Forelimb muscle (tissue), 1 donor: ENCODE data around the gene AKAP13. TPM values are rescaled to one million over a fixed set of nuclear protein-coding genes. Genes with fewer than 3 reads are reported as not detected.

Experiments
- DNase-seq: peaks from one replicate; pipeline ENCODE4 v3.0.0-alpha.2; 2013; ENCODE audit warnings: low read depth
- polyA plus RNA-seq: library from polyadenylated mRNA; unstranded; fragments of 120-200 nt; gene quantifications from one replicate; pipeline ENCODE4 v1.2.1, GENCODE V29; 2013; ENCODE audit not compliant: insufficient read length

AKAP13 gene
- polyA plus RNA-seq, 1 donor, result 61.1 TPM

- DNase-seq, result no peak
Measured at GRCh38 chr15:85444122-85444745, 63.8 kb downstream of the AKAP13 start.

GRCh38 chr15:85445361-85445760 is 65.0 kb downstream of the AKAP13 start:
- no peak for DNase-seq

- no peak for DNase-seq
Measured at GRCh38 chr15:85451099-85451700, 70.8 kb downstream of the AKAP13 start.

- no peak for DNase-seq
Measured at GRCh38 chr15:85452436-85452835, 72.0 kb downstream of the AKAP13 start.

- no peak for DNase-seq
Measured at GRCh38 chr15:85453144-85453872, 72.9 kb downstream of the AKAP13 start.

- no peak for DNase-seq
Measured at GRCh38 chr15:85454403-85454802, 74.0 kb downstream of the AKAP13 start.

- no peak for DNase-seq
Measured at GRCh38 chr15:85455891-85456290, 75.5 kb downstream of the AKAP13 start.

GRCh38 chr15:85456798-85457197 is 76.4 kb downstream of the AKAP13 start:
- DNase-seq, result no peak

- DNase-seq, result no peak
Measured at GRCh38 chr15:85457392-85457968, 77.1 kb downstream of the AKAP13 start.

- DNase-seq, result no peak
Measured at GRCh38 chr15:85458764-85459163, 78.4 kb downstream of the AKAP13 start.

- DNase-seq, result no peak
Measured at GRCh38 chr15:85462029-85462428, 81.6 kb downstream of the AKAP13 start.

GRCh38 chr15:85463276-85463892 is 83.0 kb downstream of the AKAP13 start:
- DNase-seq, result no peak

- DNase-seq, result no peak
Measured at GRCh38 chr15:85463976-85464375, 83.6 kb downstream of the AKAP13 start.

- DNase-seq, result no peak
Measured at GRCh38 chr15:85464471-85464870, 84.1 kb downstream of the AKAP13 start.

- no peak for DNase-seq
Measured at GRCh38 chr15:85470563-85471271, 90.3 kb downstream of the AKAP13 start.

GRCh38 chr15:85472349-85472748 is 91.9 kb downstream of the AKAP13 start:
- no peak for DNase-seq

- no peak for DNase-seq
Measured at GRCh38 chr15:85473455-85473854, 93.1 kb downstream of the AKAP13 start.

GRCh38 chr15:85474700-85475316 is 94.4 kb downstream of the AKAP13 start:
- no peak for DNase-seq

GRCh38 chr15:85475317-85475701 is 94.9 kb downstream of the AKAP13 start:
- no peak for DNase-seq

GRCh38 chr15:85475711-85476110 is 95.3 kb downstream of the AKAP13 start:
- no peak for DNase-seq

- no peak for DNase-seq
Measured at GRCh38 chr15:85477061-85477460, 96.7 kb downstream of the AKAP13 start.
